ENCODE results near the gene RGP1. TPM values are rescaled to one million over a fixed set of nuclear protein-coding genes. Genes with fewer than 3 reads are reported as not detected.

The RGP1 gene, protein sequence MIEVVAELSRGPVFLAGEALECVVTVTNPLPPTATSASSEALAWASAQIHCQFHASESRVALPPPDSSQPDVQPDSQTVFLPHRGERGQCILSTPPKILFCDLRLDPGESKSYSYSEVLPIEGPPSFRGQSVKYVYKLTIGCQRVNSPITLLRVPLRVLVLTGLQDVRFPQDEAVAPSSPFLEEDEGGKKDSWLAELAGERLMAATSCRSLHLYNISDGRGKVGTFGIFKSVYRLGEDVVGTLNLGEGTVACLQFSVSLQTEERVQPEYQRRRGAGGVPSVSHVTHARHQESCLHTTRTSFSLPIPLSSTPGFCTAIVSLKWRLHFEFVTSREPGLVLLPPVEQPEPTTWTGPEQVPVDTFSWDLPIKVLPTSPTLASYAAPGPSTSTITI
- 10 to 100 TPM; 17.1 to 17.3 TPM for total RNA-seq

DNA sequence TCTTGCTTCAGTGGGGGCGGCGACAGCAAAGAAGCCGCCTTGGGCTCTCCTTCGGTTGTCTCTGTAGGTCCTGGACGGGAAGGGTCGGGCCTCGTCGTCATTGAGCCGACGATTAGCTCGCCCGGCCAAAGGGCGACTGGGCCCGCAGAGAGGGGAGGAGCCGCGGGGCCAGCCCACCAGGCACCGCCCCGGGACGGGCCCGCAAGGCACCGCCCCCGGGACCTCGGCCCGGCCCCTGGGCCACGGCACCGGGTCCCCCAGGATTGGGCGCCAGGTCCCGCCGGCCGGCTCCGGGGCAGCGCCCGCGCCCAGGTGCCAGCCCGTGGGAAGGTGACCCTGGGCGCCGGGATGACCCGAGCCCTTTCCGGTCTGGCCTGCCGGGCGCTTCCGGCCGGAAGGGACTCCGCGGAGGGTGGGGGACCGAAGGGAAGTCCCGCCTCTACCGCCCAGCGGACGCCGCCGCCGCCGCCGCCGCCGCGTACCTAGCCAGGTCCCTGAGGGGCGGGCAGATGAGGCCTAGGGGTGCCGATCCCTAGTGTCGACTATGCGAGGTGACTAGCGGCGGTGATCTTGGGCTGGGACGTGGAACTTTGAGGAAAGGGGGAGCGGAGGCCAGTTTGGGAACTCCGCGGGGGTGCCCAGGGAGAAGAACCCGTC, at the start of gene RGP1, which contains the start of gene GBA2:
RGP1 (plus strand) TSS at position 430 of the 657 bp plus-strand sequence. CDS start 469 bp downstream, outside the sequence.
GBA2 (minus strand) TSS at position 371 of the 657 bp plus-strand sequence. CDS start 524 bp downstream, outside the sequence.
- CTCF ChIA-PET: interaction anchor here (0.9 to 3.2 kb wide), 6 partner anchors 8 to 52 kb away, joined by 3 to 15 read pairs (median 7); partner anchors contain the start of genes CREB3 and TLN1

GRCh38 chr9:35700031-35700430, 49.1 kb upstream of the RGP1 start:
- ChIA-PET POLR2A (no interaction called here), CTCF (interaction anchor here (1.3 kb wide), 1 partner anchor 89 kb away, joined by 3 read pairs; no protein-coding TSS in a partner anchor)

More for the DNA sequence above, at the start of gene RGP1, which contains the start of gene GBA2:
- POLR2A ChIA-PET: interaction anchor here (0.6 to 3.0 kb wide), 4 partner anchors 17 to 91 kb away, joined by 3 to 27 read pairs (median 4); partner anchors contain the start of genes CCDC107, CREB3, RMRP and TLN1

- CTCF ChIA-PET: interaction anchor here (1.3 kb wide), 1 partner anchor 90 kb away, joined by 3 read pairs; no protein-coding TSS in a partner anchor
- POLR2A ChIA-PET: interaction anchor here (0.7 to 1.4 kb wide), 2 partner anchors 27 to 45 kb away, joined by 3 read pairs; no protein-coding TSS in a partner anchor
These were observed 48.1 kb upstream of the RGP1 start for GRCh38 chr9:35700942-35701341.

GRCh38 chr9:35702696-35703095, 46.4 kb upstream of the RGP1 start:
- ChIA-PET CTCF (no interaction called here), POLR2A (no interaction called here)

DNA sequence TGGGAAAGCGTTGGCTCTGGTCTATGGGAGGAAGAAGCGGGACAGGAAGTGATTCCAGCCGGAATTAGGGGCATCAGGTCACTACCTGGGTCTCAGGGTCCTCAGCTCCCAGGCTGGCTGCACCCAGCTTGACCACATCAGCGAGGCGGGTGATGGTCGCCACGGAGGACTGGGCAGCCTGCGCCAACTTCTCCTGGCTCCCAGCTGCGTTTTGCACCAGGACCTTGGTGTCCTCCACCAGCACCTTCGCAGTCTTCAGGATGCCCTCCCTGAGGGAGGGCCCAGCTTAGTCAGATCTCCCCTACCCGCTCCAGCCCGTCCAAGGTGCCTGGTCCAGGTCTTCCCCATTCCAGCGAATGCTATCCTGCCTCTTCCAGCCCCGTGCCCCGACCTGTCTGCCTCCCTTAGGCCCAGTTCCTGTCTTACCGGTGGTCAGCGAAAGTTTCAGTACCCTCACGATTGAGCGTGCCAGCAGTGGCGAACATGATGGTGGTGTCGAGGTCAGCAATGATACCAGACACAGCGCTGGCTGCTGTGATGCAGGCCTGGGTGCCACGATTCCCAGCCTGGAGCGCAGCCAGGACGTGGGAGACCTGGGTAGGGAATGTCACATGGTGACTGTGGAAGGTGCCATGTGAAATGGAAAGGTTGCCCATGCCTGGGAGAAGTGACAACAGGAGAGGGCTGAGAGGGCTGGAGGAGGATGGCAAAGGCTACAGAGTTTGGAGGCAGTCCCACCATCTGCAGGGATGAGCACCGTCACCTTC, 45.0 kb upstream of the RGP1 start:
- CTCF ChIA-PET: interaction anchor here (0.6 to 4.1 kb wide), 4 partner anchors 7 to 57 kb away, joined by 3 to 21 read pairs (median 3); no protein-coding TSS in a partner anchor
- POLR2A ChIA-PET: no interaction called here

DNA sequence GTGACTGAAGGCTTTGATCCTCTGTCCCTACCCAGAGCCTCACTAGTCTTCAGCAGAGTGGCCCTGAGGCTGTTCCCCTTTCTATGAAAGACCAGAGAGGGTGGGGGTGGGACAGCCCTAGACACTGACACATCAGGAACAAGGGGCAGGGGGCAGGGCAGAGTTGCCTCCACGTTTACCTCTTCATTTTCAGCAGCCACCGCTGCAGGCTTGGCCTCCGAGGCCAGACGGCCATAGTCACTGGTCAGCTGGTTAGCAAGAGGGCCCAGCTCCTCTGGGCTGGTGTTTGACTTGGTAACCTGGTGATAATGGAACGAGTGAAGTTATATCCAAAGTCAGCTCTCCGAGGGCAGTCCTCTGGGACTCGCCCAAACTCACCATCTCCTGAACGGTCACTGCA, 43.7 kb upstream of the RGP1 start:
- POLR2A ChIA-PET: no interaction called here
- CTCF ChIA-PET: interaction anchor here (1.5 to 4.1 kb wide), 3 partner anchors 9 to 47 kb away, joined by 3 to 21 read pairs (median 5); partner anchors contain the start of genes CCDC107 and RMRP

- ChIA-PET CTCF (interaction anchor here (1.5 to 4.1 kb wide), 2 partner anchors 9 to 48 kb away, joined by 5 to 21 read pairs; partner anchors contain the start of genes CCDC107 and RMRP), POLR2A (no interaction called here)
These were observed 43.2 kb upstream of the RGP1 start for GRCh38 chr9:35705836-35706430.

DNA sequence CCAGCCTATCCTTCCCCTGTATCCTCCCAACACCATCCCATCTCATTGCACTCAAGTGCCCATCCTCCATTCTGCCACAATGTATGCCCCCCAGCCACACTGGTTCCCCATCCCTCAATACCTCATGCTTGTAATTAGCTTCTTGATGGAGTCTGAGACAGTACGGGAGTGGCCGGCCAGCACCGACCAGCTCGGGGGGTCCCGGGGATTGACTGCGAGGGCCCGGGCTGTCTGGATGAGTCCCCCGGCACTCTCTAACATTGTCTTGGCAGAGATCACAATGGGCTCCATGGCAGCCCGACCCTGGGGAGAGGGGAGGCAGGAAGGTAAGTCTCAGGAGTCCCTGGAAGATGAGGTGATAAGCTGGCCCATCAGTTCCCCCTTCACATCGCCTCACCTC, 42.1 kb upstream of the RGP1 start:
- POLR2A ChIA-PET: no interaction called here

GRCh38 chr9:35708146-35708545, 40.9 kb upstream of the RGP1 start:
- POLR2A ChIA-PET: interaction anchor here (0.5 kb wide), 1 partner anchor 588 kb away, joined by 4 read pairs; no protein-coding TSS in a partner anchor

More for the DNA sequence above, 42.1 kb upstream of the RGP1 start:
- CTCF ChIA-PET: interaction anchor here (4.1 kb wide), 1 partner anchor 10 kb away, joined by 21 read pairs; no protein-coding TSS in a partner anchor

DNA sequence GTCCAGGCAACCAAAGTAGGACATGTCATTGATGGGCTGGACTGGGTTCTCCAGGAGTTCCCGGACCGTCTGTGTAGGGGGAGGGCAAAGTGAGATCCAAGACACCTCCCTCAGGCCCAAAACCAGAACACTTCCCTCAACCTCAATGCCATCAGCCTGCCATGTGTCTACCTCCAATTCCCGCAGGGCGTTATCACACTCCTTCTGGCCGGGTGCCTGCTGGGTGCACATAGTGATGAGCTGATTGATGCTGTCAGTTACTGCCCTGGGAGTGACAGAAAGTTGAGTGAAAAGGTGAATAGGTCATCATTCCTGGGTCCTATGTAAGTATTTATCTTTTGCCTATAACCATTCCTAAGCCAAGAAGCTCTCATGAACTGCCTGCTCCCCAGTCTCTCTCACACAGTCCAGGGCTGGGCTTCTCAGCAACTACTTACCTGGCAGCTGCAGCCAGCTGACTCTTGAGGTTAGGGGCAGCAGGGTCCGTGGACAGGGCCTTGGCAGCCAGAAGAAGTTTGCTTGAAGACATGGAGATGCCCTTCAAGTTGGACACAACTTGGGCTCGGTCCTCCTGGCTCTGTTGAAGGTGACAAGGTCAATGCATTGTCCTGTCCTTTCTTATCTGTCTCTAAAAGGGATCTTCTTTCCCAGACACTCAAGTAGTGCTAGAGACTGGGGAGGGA, 38.1 kb upstream of the RGP1 start:
- CTCF ChIA-PET: interaction anchor here (1.1 kb wide), 2 partner anchors 14 to 19 kb away, joined by 3 to 7 read pairs; no protein-coding TSS in a partner anchor
- POLR2A ChIA-PET: no interaction called here

More at GRCh38 chr9:35708146-35708545, 40.9 kb upstream of the RGP1 start:
- CTCF ChIA-PET: interaction anchor here (1.1 to 4.1 kb wide), 2 partner anchors 11 to 19 kb away, joined by 3 to 21 read pairs; no protein-coding TSS in a partner anchor

DNA sequence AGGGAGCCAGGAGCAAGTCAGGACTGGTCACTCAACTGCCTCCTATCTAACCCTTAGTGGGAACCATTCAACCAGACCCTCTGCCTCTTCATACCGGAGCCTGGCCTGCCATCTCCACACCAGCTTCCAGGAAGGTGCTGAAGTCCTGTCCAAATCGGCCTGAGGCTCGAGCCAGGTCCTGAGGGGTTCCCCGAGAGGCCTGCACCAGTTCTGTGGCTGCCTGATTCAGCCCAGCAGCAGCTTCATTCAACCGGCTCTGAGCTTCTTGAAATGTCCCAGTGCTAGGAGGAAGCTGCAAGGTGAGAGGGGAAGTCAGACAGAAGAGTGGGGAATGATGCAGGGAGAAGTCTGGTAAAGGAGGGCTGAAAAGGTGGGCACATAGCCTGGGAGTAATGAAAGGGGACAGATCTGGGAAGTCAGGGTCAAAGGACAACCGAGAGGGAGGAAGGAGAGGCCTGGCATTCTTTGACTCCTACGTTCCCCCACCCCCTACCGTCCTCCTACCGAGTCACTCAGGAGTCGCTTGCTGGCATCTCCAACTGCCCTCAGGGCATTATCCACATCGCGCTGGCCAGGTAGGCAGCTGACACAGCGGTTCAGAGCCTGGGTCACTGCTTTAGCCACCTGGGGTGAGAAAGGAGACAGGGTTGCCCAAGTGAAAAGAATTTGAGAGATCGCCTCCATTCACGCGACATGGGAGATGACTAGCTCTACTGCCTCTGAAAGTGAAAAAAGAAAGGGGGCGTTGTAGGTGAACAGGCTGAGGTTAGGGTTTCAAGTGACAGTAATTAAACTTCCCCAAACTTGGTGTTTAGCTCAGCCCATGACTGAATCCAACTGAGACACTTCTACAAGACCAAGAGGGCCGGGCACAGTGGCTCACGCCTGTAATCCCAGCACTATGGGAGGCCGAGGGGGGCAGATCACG, 37.3 kb upstream of the RGP1 start:
- POLR2A ChIA-PET: interaction anchor here (0.7 kb wide), 1 partner anchor 117 kb away, joined by 6 read pairs; the partner anchor contains the start of gene TMEM8B
- CTCF ChIA-PET: interaction anchor here (0.5 to 1.8 kb wide), 7 partner anchors 7 to 64 kb away, joined by 3 to 7 read pairs (median 3); partner anchors contain the start of gene CCDC107

DNA sequence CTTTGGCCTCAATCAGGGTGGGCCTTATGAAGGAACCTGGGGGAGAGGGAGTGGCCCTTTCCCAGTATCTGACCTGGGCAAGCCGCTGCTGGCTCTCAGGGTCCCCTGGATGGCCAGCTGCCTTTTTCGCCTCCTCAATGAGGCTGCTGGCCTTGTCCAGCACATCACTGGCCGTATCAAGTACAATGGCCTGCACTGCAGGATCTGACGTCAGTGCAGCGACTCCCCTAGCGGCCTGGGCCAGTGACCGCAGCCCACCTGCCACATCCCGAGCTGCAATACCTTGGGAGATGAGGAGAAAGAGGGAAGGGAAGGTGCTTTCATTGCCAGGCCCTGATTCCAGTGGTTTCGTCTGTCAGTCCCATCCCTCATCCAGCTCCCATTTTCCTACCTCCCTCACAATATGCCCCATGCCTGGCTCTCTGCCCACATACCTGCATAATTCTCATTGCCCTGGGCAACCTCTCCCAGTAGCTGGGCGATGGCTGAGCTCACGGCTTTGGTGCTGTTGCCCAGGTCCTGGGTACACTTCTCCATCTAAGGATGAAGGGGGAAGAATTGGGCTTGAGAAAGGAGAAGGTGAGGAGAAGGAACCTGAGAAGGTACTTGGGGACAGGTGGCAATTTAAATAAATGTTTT, 36.2 kb upstream of the RGP1 start:
- CTCF ChIA-PET: interaction anchor here (0.5 to 1.8 kb wide), 4 partner anchors 9 to 54 kb away, joined by 3 to 7 read pairs (median 4); partner anchors contain the start of gene CCDC107
- POLR2A ChIA-PET: interaction anchor here (0.6 kb wide), 1 partner anchor 17 kb away, joined by 6 read pairs; no protein-coding TSS in a partner anchor

DNA sequence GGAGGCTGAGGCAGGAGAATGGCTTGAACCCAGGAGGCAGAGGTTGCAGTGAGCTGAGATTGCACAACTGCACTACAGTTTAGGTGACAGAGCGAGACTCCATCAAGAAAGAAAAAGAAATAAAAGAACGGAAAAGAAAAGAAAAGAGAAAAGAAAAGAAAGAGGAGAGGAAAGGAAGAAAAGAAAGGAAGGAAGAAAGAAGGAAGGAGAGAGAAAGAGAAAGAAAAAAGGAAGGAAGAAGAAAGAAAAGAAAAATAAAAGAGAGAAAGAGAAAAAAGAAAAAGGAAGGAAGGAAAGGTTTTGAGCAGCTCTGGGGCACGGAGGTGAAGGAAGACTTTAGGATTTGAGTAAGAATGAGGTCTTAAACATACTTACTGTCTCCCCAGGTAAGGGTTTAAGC, 35.5 kb upstream of the RGP1 start:
- CTCF ChIA-PET: interaction anchor here (1.6 to 1.8 kb wide), 2 partner anchors 14 to 17 kb away, joined by 5 to 7 read pairs; no protein-coding TSS in a partner anchor
- POLR2A ChIA-PET: no interaction called here

DNA sequence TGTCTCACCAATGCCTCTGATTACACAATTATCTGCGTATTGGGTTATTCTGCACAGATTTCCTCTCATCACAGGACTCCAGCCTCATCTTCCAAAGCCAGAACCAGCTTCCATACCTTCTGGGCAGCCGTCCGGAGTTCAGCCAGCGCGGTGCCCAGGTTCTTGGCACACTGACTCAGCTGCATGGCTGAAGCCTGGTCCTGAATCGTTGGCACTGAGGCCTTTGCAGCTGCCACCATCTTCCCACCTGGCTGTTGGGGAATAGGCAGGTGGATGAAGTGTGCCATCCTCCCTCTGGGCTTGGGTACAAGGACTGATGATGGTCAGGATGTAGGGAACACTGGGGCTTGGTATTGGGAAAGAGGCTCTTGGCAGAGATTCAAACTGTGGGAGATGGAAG, 35.0 kb upstream of the RGP1 start:
- ChIA-PET CTCF (interaction anchor here (1.6 kb wide), 1 partner anchor 14 kb away, joined by 5 read pairs; no protein-coding TSS in a partner anchor), POLR2A (no interaction called here)

- POLR2A ChIA-PET: no interaction called here
These were observed 34.4 kb upstream of the RGP1 start for GRCh38 chr9:35714579-35715252.

More at GRCh38 chr9:35714579-35715252, 34.4 kb upstream of the RGP1 start:
- CTCF ChIA-PET: interaction anchor here (1.6 kb wide), 1 partner anchor 13 kb away, joined by 5 read pairs; no protein-coding TSS in a partner anchor
